GM15510 (cell line): ENCODE results near the gene BCAM.

Experiments
- POLR2A ChIP-seq: IDR thresholded peaks from 3 replicates; pipeline ENCODE4 v1.6.1; 2011; ENCODE audit warnings: borderline replicate concordance; ENCODE audit not compliant: insufficient read length; ENCODE audit errors: extremely low read depth

Gene BCAM, protein sequence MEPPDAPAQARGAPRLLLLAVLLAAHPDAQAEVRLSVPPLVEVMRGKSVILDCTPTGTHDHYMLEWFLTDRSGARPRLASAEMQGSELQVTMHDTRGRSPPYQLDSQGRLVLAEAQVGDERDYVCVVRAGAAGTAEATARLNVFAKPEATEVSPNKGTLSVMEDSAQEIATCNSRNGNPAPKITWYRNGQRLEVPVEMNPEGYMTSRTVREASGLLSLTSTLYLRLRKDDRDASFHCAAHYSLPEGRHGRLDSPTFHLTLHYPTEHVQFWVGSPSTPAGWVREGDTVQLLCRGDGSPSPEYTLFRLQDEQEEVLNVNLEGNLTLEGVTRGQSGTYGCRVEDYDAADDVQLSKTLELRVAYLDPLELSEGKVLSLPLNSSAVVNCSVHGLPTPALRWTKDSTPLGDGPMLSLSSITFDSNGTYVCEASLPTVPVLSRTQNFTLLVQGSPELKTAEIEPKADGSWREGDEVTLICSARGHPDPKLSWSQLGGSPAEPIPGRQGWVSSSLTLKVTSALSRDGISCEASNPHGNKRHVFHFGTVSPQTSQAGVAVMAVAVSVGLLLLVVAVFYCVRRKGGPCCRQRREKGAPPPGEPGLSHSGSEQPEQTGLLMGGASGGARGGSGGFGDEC

DNA sequence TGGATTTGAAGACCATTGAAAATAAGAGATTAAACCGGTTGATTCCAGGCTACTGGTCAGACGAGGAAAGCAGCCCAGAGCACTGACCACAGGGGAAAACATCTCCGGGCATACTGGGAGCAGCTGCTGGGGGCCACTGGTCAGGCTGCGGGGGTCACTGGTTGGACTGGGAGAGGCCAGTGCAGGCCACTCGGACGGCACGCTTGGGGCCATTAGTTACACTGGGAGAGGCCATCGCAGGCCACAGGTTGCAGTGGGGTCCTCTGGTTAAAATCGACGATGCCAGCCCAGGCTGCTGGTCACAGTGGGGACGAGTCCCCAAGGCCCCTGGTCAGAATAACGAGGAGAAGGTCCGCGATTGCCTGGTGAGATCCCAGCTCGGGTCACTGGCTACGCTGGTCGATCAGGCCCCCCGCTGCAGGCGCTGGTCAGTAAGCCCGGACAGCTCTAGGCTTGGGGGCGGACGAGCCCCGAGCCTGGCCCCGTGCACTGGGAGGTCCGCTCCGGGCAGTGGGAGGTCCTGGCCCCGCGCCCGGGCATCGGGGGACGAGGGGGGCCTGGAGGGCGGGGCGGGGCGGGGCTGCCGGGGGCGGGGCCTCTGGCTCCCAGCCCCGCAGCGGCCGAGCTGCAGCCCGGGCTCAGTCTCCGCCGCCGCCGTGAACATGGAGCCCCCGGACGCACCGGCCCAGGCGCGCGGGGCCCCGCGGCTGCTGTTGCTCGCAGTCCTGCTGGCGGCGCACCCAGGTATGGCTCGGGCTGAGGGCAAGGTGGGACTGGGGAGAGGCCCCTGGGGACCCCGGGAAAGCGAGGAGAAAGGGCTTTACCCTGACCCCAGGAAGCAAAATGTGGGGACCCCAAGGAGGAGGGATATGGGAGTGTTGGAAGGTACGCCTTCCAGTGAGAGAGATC is at the start of gene BCAM:
BCAM (plus strand) TSS at position 641 of the 909 bp plus-strand sequence; CDS start at position 663, 22 bp downstream.
- TF ChIP-seq POLR2A, result no peak

DNA sequence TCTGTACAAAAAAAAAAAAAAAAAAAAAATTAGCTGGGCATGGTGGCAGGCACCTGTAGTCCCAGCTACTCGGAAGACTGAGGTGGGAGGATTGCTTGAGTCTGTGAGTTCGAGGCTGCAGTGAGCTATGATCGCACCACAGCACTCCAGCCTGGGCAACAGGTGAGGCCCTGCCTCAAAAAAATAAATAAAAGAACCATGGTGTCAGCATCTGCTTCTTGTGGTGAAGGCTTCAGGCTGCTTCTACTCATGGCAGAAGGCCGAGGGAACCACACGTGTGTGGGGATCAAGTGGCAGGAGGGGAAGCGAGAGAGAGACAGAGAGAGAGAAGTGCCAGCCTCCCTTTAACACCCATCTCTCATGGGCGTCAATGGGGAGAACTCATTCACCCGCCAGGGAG is 46.9 kb upstream of the BCAM start:
- TF ChIP-seq POLR2A, result no peak

- no peak for TF ChIP-seq POLR2A
Measured at GRCh38 chr19:44765033-44765948, 43.6 kb upstream of the BCAM start.

DNA sequence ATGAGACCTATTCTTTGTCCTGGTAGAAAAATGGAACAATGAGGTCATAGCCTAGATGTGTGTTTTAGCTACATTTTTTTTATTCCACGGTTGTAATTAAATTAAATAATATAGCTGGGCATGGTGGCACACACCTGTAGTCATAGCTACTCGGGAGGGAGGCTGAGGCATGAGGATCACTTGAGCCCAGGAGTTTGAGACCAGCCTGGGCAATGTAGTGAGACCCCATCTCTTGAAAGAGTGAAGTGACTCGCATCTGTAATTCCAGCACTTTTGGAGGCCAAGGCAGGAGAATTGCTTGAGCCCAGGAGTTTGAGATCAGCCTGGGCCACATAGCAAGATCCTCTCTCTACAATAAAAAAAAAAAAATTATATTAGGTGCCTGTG is 43.0 kb upstream of the BCAM start:
- no peak for TF ChIP-seq POLR2A

- TF ChIP-seq POLR2A, result no peak
Measured at GRCh38 chr19:44767295-44768180, 41.4 kb upstream of the BCAM start.

GRCh38 chr19:44770550-44771257 is 38.2 kb upstream of the BCAM start:
- TF ChIP-seq POLR2A, result no peak

- TF ChIP-seq POLR2A, result no peak
Measured at GRCh38 chr19:44772959-44773358, 35.9 kb upstream of the BCAM start.

DNA sequence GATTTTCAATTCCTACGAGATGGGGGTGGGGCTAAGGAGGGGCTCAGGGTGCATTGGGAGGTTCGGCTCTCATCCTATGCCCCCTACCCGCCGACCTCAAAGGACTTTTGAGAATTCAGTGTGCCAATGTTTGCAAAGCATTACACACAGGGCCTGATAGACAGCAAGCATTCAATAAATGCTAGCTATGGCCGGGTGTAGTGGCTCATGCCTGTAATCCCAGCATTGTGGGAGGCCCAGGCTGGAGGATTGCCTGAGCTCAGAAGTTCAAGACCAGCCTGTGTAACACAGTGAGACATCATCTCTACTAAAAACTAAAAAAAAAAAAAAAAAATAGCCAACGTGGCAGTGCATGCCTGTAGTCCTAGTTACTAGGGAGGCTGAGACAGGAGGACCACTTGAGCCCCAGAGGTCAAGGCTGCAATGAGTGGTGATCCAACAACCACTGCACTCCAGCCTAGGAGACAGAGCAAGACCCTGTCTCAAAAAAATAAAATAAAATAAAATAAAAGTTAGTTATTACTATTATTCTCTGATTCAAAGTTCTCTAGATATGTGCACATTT is 33.1 kb upstream of the BCAM start:
- no peak for TF ChIP-seq POLR2A

DNA sequence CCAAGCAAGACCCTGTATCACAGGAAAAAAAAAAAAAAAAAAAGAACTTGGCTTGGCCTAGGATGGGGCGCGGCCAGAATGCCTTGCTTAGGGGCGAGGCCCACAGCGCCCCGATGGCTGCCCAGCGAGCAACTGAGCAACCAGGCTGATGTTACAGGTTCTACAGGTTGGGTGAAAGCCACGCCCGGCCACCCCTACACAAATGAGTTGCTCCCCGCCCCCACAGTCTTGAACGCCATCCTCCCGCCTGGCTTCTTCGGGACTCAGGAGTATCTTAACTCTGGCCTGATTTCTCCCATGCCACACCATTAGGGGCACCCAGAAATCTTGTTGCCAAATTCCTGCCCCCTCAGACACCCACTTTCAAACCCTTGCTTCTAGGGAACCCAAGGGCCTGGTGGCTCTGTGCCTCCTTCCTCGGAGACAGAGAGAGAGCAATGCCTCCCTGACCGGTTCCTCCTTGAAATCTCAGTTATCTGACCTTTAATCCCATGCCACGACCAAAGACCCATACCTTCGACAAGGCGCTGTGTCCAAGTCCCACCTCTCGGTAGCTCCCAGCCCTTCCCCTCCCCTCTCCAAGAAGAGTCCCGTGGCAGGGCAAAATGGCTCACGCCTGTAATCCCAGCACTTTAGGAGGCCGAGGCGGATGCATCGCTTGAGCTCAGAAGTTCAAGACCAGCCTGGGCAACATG is 32.4 kb upstream of the BCAM start:
- no peak for TF ChIP-seq POLR2A

DNA sequence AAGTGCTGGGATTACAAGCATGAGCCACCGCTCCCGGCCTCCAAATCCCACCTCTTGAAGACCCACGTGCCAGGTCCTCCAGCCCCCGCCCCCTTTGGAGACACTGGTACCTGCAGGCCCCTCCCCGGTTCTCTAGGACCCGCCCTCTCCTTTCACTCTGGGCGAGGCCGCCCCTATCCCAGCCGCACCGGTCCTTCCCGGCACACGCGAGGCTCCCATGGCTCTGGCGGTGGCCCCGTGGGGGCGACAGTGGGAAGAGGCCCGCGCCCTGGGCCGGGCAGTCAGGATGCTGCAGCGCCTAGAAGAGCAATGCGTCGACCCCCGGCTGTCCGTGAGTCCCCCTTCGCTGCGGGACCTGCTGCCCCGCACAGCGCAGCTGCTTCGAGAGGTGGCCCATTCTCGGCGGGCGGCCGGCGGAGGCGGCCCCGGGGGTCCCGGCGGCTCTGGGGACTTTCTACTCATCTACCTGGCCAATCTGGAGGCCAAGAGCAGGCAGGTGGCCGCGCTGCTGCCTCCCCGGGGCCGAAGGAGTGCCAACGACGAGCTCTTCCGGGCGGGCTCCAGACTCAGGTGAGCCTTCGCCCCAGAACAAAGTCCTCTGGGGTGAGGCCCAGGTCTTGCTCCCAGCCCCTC is 31.1 kb upstream of the BCAM start, which contains the start of gene CBLC:
CBLC (plus strand) TSS at position 176 of the 633 bp plus-strand sequence; CDS start at position 218, 42 bp downstream.
- TF ChIP-seq POLR2A, result no peak

DNA sequence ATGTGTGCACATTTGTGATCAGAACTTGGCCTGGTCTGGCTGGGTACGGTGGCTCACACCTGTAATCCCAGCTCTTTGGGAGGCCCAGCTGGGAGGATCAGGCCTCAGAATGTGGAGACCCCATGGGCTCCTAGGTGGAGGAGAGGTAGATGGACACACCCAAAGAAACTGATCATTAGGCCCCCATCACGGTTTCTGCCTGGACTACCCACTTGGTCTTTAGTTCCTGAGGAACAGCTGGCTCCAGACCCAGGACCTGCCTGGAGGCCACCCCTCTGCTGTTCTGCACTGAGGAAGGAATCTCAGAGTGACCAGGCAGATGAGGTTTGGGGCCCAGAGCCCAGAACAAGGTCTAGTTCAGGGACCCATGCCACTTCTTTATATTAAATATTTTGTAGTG is 29.8 kb upstream of the BCAM start:
- TF ChIP-seq POLR2A, result no peak
